Fibroblast of lung (primary cell): Measurements from ENCODE around the gene DDX60. TPM values are rescaled to one million over a fixed set of nuclear protein-coding genes. Genes with fewer than 3 reads are reported as not detected.

Experiments
- DNase-seq, 2 donors: peaks; one replicate each; pipeline versions ENCODE4 v3.0.0 to v3.0.0-alpha.2; 2010; ENCODE audit warnings: low read depth in 2 of 2
- H2AFZ ChIP-seq: 2 replicates; pipeline ENCODE4 v1.5.1; 2012; ENCODE audit warnings: low read length, control low read depth, inconsistent platforms
- H3K27ac ChIP-seq: 2 replicates; pipeline ENCODE4 v1.5.1; 2011; ENCODE audit warnings: low read length, control low read depth; ENCODE audit not compliant: insufficient read depth
- H3K27me3 ChIP-seq: 2 replicates; pipeline ENCODE4 v1.5.1; 2011; ENCODE audit warnings: mild to moderate bottlenecking, low read length; ENCODE audit not compliant: control insufficient read depth, insufficient read depth
- H3K36me3 ChIP-seq: 2 replicates; pipeline ENCODE4 v1.5.1; 2011; ENCODE audit warnings: low read length; ENCODE audit not compliant: control insufficient read depth, insufficient read depth
- H3K4me1 ChIP-seq: 2 replicates; pipeline ENCODE4 v1.5.1; 2011; ENCODE audit warnings: low read length; ENCODE audit not compliant: control insufficient read depth, insufficient read depth; ENCODE audit errors: extremely low read depth
- H3K4me2 ChIP-seq: 2 replicates; pipeline ENCODE4 v1.5.1; 2011; ENCODE audit warnings: low read length, control low read depth; ENCODE audit not compliant: insufficient read depth; ENCODE audit errors: extremely low read depth
- H3K4me3 ChIP-seq, 4 experiments: fragments of 200-600 bp in 1 of 4; sonication (generic) in 1 of 4; replicated peaks in 1 of 4; 2 replicates each; pipeline ENCODE4 v1.5.1; 2011 to 2016; ENCODE audit warnings: low read length in 4 of 4, low read depth in 3 of 4, mild to moderate bottlenecking in 3 of 4, control low read depth in 2 of 4, inconsistent platforms in 1 of 4, mixed read lengths in 1 of 4; ENCODE audit not compliant: insufficient read depth in 1 of 4; ENCODE audit errors: control extremely low read depth in 1 of 4
- H3K79me2 ChIP-seq: 2 replicates; pipeline ENCODE4 v1.5.1; 2012; ENCODE audit warnings: mild to moderate bottlenecking, low read length, inconsistent platforms; ENCODE audit not compliant: control insufficient read depth, insufficient read depth
- H3K9ac ChIP-seq: 2 replicates; pipeline ENCODE4 v1.5.1; 2011; ENCODE audit warnings: mild to moderate bottlenecking, low read length, control low read depth; ENCODE audit not compliant: insufficient read depth
- H3K9me3 ChIP-seq: 2 replicates; pipeline ENCODE4 v1.5.1; 2012; ENCODE audit warnings: low read depth, low read length; ENCODE audit not compliant: control insufficient read depth, insufficient read depth
- H4K20me1 ChIP-seq: 2 replicates; pipeline ENCODE4 v1.5.1; 2011; ENCODE audit warnings: low read length; ENCODE audit not compliant: control insufficient read depth, insufficient read depth; ENCODE audit errors: extremely low read depth
- CTCF ChIP-seq, 2 donors: IDR thresholded peaks in 1 of 2; conservative IDR thresholded peaks in 1 of 2; 1 replicate in 1 of 2; 2 replicates in 1 of 2; pipeline ENCODE4 v1.5.1; 2011 to 2012; ENCODE audit warnings: low read length in 2 of 2, control low read depth in 1 of 2, inconsistent platforms in 1 of 2, low read depth in 1 of 2, mild to moderate bottlenecking in 1 of 2
- EZH2 ChIP-seq: IDR thresholded peaks from 2 replicates; pipeline ENCODE4 v1.5.1; 2012; ENCODE audit warnings: low read length, control low read depth, mild to moderate bottlenecking; ENCODE audit errors: missing control alignments
- polyA plus RNA-seq, 2 donors: library from polyadenylated mRNA; depleted of rRNA in 1 of 2; stranded (reverse) in 1 of 2; unstranded in 1 of 2; fragments of >200 nt; gene quantifications; 2 replicates each; pipeline ENCODE4 v1.2.1, GENCODE V29; 2011 to 2012; ENCODE audit warnings: missing spikeins in 1 of 2
- total RNA-seq: library from RNA; depleted of rRNA; stranded (reverse); fragments of >200 nt; gene quantifications from 2 replicates; pipeline ENCODE4 v1.2.1, GENCODE V29; 2014

The DDX60 gene
- total and polyA plus RNA-seq, 2 donors (not counting 1 experiment from before 2014, with no cell fraction given), result 12.9 to 23.1 TPM

DNA sequence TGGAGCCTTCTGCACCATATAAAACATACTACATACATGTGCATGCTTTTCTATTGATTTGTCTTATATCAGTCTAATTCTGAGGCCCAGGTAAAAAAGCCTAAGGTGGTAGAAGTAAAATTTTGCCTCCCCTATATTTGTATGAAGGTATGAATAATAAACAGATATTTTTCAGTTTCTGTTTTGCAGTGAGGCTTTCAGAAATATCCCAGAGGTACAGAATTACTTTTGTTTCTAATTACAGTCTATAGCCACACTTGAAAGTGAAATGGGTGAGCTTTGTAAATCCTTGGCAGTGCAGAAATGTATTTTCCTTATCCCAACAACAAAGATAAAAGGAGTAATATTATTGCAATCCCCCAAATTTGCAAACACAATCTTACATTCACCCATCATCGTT is 59.5 kb downstream of the DDX60 start:
- Histone ChIP-seq H3K27ac (no peak overlapping the region), H3K4me2 (no peak overlapping the region), H3K4me1 (no peaks in the 10 kb centered on the region), H3K79me2 (no peaks in the 10 kb centered on the region), H2AFZ (no peak overlapping the region), H3K9me3 (no peaks in the 10 kb centered on the region), H4K20me1 (no peaks in the 10 kb centered on the region), H3K36me3 (no peaks in the 10 kb centered on the region), H3K27me3 (no peaks in the 10 kb centered on the region), H3K9ac (no peak overlapping the region), H3K4me3 (no peak overlapping the region)
- TF ChIP-seq CTCF (conservative IDR thresholded peaks at IDR 0.05 in 1 of 2, IDR thresholded peaks at IDR 0.05 in 1 of 2; ENCODE audit: low read depth in 1 of 2, low read length in 2 of 2), result no peak
- no peak for TF ChIP-seq EZH2
- DNase-seq, result no peak

DNA sequence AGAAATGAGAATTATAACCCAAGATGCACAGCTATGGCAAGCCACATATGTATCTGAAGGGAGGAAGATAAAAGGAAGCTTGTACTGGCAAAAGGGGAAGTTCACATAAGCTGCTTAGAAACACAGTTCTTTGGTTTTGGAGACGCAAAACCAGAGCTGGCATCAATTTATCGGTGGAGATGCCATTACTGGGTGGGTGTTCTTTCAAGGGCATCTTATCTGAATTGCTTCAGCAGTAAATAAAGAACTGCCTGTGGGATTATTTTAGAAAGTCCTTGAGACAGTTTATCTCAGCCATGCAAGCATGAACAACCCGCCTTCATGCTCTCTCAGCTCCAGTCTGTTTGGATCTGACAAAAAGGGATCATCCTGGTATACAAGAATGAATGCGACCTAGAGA is 60.8 kb downstream of the DDX60 start:
- Histone ChIP-seq H2AFZ (no peak overlapping the region), H4K20me1 (no peaks in the 10 kb centered on the region), H3K4me2 (no peak overlapping the region), H3K36me3 (no peaks in the 10 kb centered on the region), H3K27ac (no peak overlapping the region), H3K9me3 (no peaks in the 10 kb centered on the region), H3K4me3 (no peak overlapping the region), H3K4me1 (no peaks in the 10 kb centered on the region), H3K9ac (no peak overlapping the region), H3K79me2 (no peaks in the 10 kb centered on the region), H3K27me3 (no peaks in the 10 kb centered on the region)
- TF ChIP-seq CTCF (conservative IDR thresholded peaks at IDR 0.05 in 1 of 2, IDR thresholded peaks at IDR 0.05 in 1 of 2; ENCODE audit: low read depth in 1 of 2, low read length in 2 of 2), result no peak
- no peak for TF ChIP-seq EZH2
- no peak for DNase-seq

DNA sequence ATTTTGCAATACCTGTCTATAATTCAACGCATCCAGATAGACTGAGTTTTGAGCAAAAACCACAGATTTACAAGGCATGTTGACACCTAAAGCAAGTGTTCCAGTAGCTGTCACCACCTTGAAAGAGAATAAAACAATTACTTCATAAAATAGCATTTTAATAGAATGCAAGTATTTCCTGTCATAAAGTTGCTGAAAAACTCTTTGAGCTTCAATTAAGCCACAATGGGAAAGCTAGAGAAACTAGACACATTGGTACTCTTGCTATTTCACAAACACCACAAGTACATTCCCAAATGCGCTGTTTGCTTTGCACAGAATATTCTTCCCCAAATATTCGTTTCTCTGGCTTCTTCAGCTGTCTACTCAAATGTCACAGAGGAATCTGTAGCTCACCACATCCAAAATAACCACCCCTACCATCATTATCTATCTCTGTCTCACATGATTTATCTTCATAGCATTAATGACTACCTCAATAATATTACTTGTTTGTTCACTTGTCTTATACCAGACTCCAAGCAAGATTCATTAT is 70.3 kb downstream of the DDX60 start:
- H4K20me1 ChIP-seq, result no peaks in the 10 kb centered on the region
- H3K36me3 ChIP-seq, result no peaks in the 10 kb centered on the region
- H3K27me3 ChIP-seq, result no peaks in the 10 kb centered on the region
- H3K4me2 ChIP-seq, result no peak overlapping the region
- H2AFZ ChIP-seq, result no peak overlapping the region
- no peaks in the 10 kb centered on the region for H3K4me1 ChIP-seq
- TF ChIP-seq CTCF (conservative IDR thresholded peaks at IDR 0.05 in 1 of 2, IDR thresholded peaks at IDR 0.05 in 1 of 2; ENCODE audit: low read depth in 1 of 2, low read length in 2 of 2), result no peak
- no peak for TF ChIP-seq EZH2
- H3K9ac ChIP-seq, result no peak overlapping the region
- no peak overlapping the region for H3K4me3 ChIP-seq
- no peaks in the 10 kb centered on the region for H3K9me3 ChIP-seq
- no peaks in the 10 kb centered on the region for H3K79me2 ChIP-seq
- peak in 1 of 2 donors; percentile 7 for DNase-seq
- H3K27ac ChIP-seq, result no peak overlapping the region
